Parathyroid adenoma (tissue), 2 donors: ENCODE data around the gene MED27.

Experiments used
- H2AFZ ChIP-seq: fragments of 300-600 bp; sonication (generic); one replicate; pipeline ENCODE4 v1.7.0; 2017; ENCODE audit warnings: antibody characterized with exemption, mild to moderate bottlenecking
- H3K27ac ChIP-seq: fragments of 300-600 bp; sonication (generic); one replicate; pipeline ENCODE4 v1.7.0; 2017
- H3K27me3 ChIP-seq: fragments of 300-600 bp; sonication (generic); one replicate; pipeline ENCODE4 v1.7.0; 2017; ENCODE audit warnings: low read length; ENCODE audit not compliant: control insufficient read depth, insufficient read depth
- H3K36me3 ChIP-seq: fragments of 300-600 bp; sonication (generic); one replicate; pipeline ENCODE4 v1.7.0; 2017; ENCODE audit warnings: low read length; ENCODE audit not compliant: control insufficient read depth, insufficient read depth
- H3K4me1 ChIP-seq: fragments of 300-600 bp; sonication (generic); one replicate; pipeline ENCODE4 v1.7.0; 2017; ENCODE audit warnings: control low read depth
- H3K4me2 ChIP-seq: fragments of 300-600 bp; sonication (generic); one replicate; pipeline ENCODE4 v1.7.0; 2017; ENCODE audit warnings: low read length
- H3K4me3 ChIP-seq: fragments of 300-600 bp; sonication (generic); one replicate; pipeline ENCODE4 v1.7.0; 2017; ENCODE audit warnings: low read depth, low read length
- H3K79me2 ChIP-seq: fragments of 300-600 bp; sonication (generic); one replicate; pipeline ENCODE4 v1.7.0; 2017; ENCODE audit warnings: control low read depth
- H3K9ac ChIP-seq: fragments of 300-600 bp; sonication (generic); one replicate; pipeline ENCODE4 v1.7.0; 2017; ENCODE audit warnings: mild to moderate bottlenecking
- H3K9me3 ChIP-seq: fragments of 300-600 bp; sonication (generic); one replicate; pipeline ENCODE4 v1.7.0; 2017; ENCODE audit warnings: low read length; ENCODE audit not compliant: control insufficient read depth
- TF ChIP-seq, protein P1 (sequence below): fragments of 300-600 bp; sonication (generic); IDR thresholded peaks from one replicate; pipeline ENCODE4 v1.7.0; 2017; ENCODE audit warnings: antibody characterized with exemption, mild to moderate bottlenecking
- donor health status: primary hyperparathyroidism.

The MED27 gene

DNA sequence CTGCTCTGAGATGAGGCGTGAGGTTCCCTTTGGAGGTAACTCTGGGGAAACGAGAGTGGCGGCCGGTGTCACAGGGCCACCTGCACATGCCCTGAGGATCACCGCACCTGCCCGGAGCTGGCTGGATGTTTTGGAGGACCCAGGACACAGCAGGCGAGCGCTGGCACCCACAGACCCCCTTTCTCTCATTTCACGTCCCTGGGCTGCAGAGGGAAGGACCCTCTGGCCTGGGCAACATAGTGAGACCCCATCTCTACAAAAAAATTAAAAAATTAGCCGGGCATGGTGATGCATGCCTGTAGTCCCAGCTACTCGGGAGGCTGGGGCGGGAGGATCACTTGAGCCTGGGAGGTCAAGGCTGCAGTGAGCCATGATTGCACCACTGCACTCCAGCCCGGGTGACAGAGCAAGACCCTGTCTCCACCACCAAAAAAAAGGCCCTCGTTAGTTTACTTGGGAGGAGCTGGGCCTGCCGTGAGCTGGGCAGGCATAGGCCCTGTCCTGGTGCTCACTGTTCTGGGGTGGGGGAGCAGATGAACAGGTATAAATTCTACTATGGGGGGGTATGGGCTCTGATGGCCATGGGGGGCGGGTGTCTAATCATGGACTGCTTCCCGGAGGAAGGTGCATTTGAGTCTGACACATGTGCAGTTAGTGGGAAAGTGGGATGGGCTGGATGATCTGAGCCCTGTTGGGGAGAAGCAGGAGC, 242.9 kb downstream of the MED27 start:
- Histone ChIP-seq H3K79me2 (no peaks in the 10 kb centered on the region), H2AFZ (no peak overlapping the region), H3K4me1 (no peaks in the 10 kb centered on the region), H3K4me2 (no peak overlapping the region), H3K27me3 (no peaks in the 10 kb centered on the region), H3K9ac (no peak overlapping the region), H3K27ac (no peak overlapping the region), H3K4me3 (no peak overlapping the region), H3K9me3 (no peaks in the 10 kb centered on the region), H3K36me3 (no peaks in the 10 kb centered on the region)
- TF ChIP-seq, protein P1, sequence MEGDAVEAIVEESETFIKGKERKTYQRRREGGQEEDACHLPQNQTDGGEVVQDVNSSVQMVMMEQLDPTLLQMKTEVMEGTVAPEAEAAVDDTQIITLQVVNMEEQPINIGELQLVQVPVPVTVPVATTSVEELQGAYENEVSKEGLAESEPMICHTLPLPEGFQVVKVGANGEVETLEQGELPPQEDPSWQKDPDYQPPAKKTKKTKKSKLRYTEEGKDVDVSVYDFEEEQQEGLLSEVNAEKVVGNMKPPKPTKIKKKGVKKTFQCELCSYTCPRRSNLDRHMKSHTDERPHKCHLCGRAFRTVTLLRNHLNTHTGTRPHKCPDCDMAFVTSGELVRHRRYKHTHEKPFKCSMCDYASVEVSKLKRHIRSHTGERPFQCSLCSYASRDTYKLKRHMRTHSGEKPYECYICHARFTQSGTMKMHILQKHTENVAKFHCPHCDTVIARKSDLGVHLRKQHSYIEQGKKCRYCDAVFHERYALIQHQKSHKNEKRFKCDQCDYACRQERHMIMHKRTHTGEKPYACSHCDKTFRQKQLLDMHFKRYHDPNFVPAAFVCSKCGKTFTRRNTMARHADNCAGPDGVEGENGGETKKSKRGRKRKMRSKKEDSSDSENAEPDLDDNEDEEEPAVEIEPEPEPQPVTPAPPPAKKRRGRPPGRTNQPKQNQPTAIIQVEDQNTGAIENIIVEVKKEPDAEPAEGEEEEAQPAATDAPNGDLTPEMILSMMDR: no peak

DNA sequence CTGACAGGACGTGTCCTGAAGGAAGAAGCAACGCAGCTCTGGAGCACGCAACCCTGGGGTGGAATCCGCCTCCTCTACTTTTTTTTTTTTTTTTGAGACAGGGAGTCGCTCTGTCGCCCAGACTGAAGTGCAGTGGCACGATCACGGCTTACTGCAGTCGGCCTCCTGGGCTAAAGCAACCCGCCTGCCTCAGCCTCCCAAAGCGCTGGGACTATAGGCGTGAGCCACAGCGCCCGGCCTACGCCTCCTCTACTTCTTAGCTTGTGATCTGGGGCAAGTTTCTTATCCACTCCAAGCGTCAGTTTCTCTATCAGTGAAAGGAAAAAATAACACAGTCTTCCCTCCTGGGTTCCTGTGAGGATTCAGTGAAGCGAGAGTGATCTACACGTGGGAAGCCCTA, 243.6 kb downstream of the MED27 start:
- H2AFZ ChIP-seq: no peak overlapping the region
- no peak overlapping the region for H3K9ac ChIP-seq
- H3K4me2 ChIP-seq: no peak overlapping the region
- H3K4me1 ChIP-seq: no peaks in the 10 kb centered on the region
- TF ChIP-seq, protein P1: no peak
- H3K27ac ChIP-seq: no peak overlapping the region
- no peak overlapping the region for H3K4me3 ChIP-seq
- no peaks in the 10 kb centered on the region for H3K36me3 ChIP-seq
- H3K79me2 ChIP-seq: no peaks in the 10 kb centered on the region
- H3K27me3 ChIP-seq: no peaks in the 10 kb centered on the region
- H3K9me3 ChIP-seq: no peaks in the 10 kb centered on the region

DNA sequence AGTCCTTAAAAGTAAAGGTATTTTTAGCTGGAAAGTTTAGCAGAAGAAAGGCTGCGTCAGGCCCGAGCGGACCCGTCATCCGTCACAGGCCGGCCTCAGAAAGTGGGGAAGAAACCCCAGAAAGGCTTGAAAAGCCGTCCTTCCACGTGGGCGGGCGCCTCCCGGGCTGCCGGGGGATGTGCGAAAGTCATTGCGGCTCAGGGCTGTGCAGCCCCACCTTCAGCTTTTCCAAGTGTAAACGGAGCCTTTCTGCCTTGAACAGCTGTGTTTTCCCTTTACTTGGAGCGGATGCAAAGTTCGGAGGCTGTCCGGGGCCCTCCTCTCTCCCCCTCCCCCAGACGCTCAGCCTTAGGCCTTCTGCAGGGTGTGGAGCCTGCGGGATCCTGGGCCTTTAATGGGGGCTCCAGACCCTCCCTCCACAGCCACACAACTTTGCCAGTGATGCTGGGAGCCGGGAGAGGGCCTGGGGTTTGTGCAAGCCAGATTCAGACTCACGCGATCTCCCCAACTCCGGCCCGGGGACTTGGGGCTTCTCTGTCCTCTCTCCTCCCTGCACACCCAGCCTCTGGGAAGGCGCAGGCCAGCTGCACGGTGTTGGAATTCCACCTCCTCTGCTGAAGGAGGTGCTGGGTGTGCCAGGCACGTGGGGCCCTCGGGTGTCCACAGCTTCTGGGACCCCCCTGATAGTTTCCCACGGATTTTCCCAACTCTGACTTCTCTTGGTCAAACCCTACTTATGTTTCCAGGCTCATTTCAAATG, 244.3 kb downstream of the MED27 start:
- Histone ChIP-seq H3K4me2 (no peak overlapping the region), H3K27me3 (no peaks in the 10 kb centered on the region), H3K36me3 (no peaks in the 10 kb centered on the region), H2AFZ (no peak overlapping the region), H3K4me1 (no peaks in the 10 kb centered on the region), H3K4me3 (no peak overlapping the region), H3K9me3 (no peaks in the 10 kb centered on the region), H3K27ac (no peak overlapping the region), H3K9ac (no peak overlapping the region), H3K79me2 (no peaks in the 10 kb centered on the region)
- TF ChIP-seq, protein P1: no peak

DNA sequence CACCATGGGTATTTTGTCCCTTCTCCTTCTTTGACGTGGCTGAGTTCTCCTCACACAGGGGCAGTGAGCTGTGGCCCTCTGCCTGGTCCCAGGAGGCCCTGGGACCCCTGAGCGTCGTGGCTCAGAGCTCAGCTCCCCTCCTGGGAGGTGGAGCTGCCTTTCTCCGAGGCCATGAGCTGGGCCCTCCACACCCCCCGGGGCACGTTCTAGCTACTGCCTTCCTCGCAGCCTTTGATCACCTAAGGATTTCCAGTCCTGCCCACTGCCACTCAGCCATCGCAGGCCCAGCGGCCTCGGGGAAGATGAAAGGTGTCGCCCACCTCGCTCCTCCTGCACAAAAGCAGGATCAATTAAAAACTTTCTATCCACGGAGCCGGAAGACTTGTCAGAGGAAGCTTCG, 244.9 kb downstream of the MED27 start:
- H3K27me3 ChIP-seq: no peaks in the 10 kb centered on the region
- no peak overlapping the region for H3K27ac ChIP-seq
- no peak overlapping the region for H2AFZ ChIP-seq
- H3K9ac ChIP-seq: no peak overlapping the region
- H3K9me3 ChIP-seq: no peaks in the 10 kb centered on the region
- TF ChIP-seq, protein P1: no peak
- H3K36me3 ChIP-seq: no peaks in the 10 kb centered on the region
- H3K79me2 ChIP-seq: no peaks in the 10 kb centered on the region
- H3K4me3 ChIP-seq: no peak overlapping the region
- no peaks in the 10 kb centered on the region for H3K4me1 ChIP-seq
- no peak overlapping the region for H3K4me2 ChIP-seq
